Naive thymus-derived CD4-positive, alpha-beta T cell (primary cell): ENCODE results near the gene SULT1B1. TPM values are rescaled to one million over a fixed set of nuclear protein-coding genes. Genes with fewer than 3 reads are reported as not detected.

ENCODE experiments used
- ATAC-seq: fragments of 150-1000 bp; cut with Tn5 transposase; 2 replicates; pipeline ENCODE4 v1.10.0; 2021; ENCODE audit warnings: mild to moderate bottlenecking, moderate library complexity
- CTCF ChIA-PET: fragments of 350-600 bp; sonication (Branson Sonifier 250); formaldehyde crosslinking; loops from one replicate; lab custom pipeline; 2021; ENCODE audit warnings: antibody characterized with exemption; lab: Charles Lee
- POLR2A ChIA-PET: fragments of 350-600 bp; sonication (Branson Sonifier 250); formaldehyde crosslinking; loops from one replicate; lab custom pipeline; 2021; ENCODE audit warnings: antibody characterized with exemption, inconsistent platforms; lab: Charles Lee
- DNase-seq, 9 donors: peaks; one replicate each; pipeline versions ENCODE4 v3.0.0 to v3.0.0-alpha.2; 2020 to 2022; ENCODE audit warnings: mixed read lengths in 1 of 9
- H3K27ac ChIP-seq: one replicate; pipeline ENCODE4 v1.7.0; 2013; ENCODE audit warnings: mild to moderate bottlenecking, low read depth, low read length, moderate library complexity
- H3K27me3 ChIP-seq, 2 donors: one replicate each; pipeline ENCODE4 v1.7.0; 2013; ENCODE audit warnings: low read length in 2 of 2, mild to moderate bottlenecking in 2 of 2, moderate library complexity in 2 of 2; ENCODE audit not compliant: control insufficient read depth in 2 of 2, insufficient read depth in 2 of 2
- H3K36me3 ChIP-seq, 3 experiments: 1 replicate in 2 of 3; 2 replicates in 1 of 3; pipeline ENCODE4 v1.7.0; 2013; ENCODE audit warnings: low read length in 3 of 3, mild to moderate bottlenecking in 3 of 3, moderate library complexity in 1 of 3; ENCODE audit not compliant: insufficient read depth in 3 of 3, control insufficient read depth in 2 of 3
- H3K4me1 ChIP-seq, 2 donors: one replicate each; pipeline ENCODE4 v1.7.0; 2013; ENCODE audit warnings: low read length in 2 of 2, mild to moderate bottlenecking in 2 of 2, moderate library complexity in 1 of 2; ENCODE audit not compliant: control insufficient read depth in 2 of 2, insufficient read depth in 2 of 2
- H3K4me3 ChIP-seq: 2 replicates; pipeline ENCODE4 v1.7.0; 2013; ENCODE audit warnings: mild to moderate bottlenecking, low read length
- H3K9me3 ChIP-seq, 3 experiments: 1 replicate in 2 of 3; 2 replicates in 1 of 3; pipeline ENCODE4 v1.7.0; 2013; ENCODE audit warnings: low read length in 3 of 3; ENCODE audit not compliant: control insufficient read depth in 2 of 3
- H3K27ac Mint-ChIP-seq, 9 donors: one replicate each; pipeline ENCODE4 v1.8.0; 2020 to 2022; ENCODE audit warnings: mixed read lengths in 9 of 9, mild to moderate bottlenecking in 8 of 9, moderate library complexity in 5 of 9, inconsistent platforms in 2 of 9
- H3K27me3 Mint-ChIP-seq, 5 donors: one replicate each; pipeline ENCODE4 v1.8.0; 2021 to 2022; ENCODE audit warnings: mixed read lengths in 5 of 5, mild to moderate bottlenecking in 1 of 5
- H3K36me3 Mint-ChIP-seq, 5 donors: one replicate each; pipeline ENCODE4 v1.8.0; 2020 to 2022; ENCODE audit warnings: mixed read lengths in 5 of 5, mild to moderate bottlenecking in 3 of 5, inconsistent platforms in 1 of 5
- H3K4me1 Mint-ChIP-seq, 7 donors: one replicate each; pipeline ENCODE4 v1.8.0; 2020 to 2022; ENCODE audit warnings: mixed read lengths in 7 of 7, mild to moderate bottlenecking in 3 of 7, inconsistent platforms in 1 of 7
- H3K4me3 Mint-ChIP-seq, 10 donors: one replicate each; pipeline ENCODE4 v1.8.0; 2020 to 2022; ENCODE audit warnings: mild to moderate bottlenecking in 10 of 10, mixed read lengths in 10 of 10, moderate library complexity in 6 of 10, inconsistent platforms in 2 of 10
- H3K9me3 Mint-ChIP-seq, 11 donors: one replicate each; pipeline ENCODE4 v1.8.0; 2020 to 2022; ENCODE audit warnings: mixed read lengths in 11 of 11, mild to moderate bottlenecking in 4 of 11, inconsistent platforms in 1 of 11, moderate library complexity in 1 of 11
- intact Hi-C, 2 donors: fragments of 100-400 bp; cut with micrococcal nuclease; formaldehyde crosslinking; loops; one replicate each; pipeline ENCODE4 v1.15.1; 2023
- polyA plus RNA-seq, 2 donors: library from polyadenylated mRNA; unstranded; fragments of 300-500 nt; fragmentation: Illumina TruSeq; gene quantifications; one replicate each; pipeline ENCODE4 v1.2.3, GENCODE V29; 2021
- total RNA-seq, 6 experiments: library from RNA in 5 of 6; stranded (reverse) in 5 of 6; gene quantifications; 1 replicate in 5 of 6; 2 replicates in 1 of 6; pipeline ENCODE4 v1.2.3 and lab custom pipeline; 2021 to 2026

SULT1B1 gene
- total and polyA plus RNA-seq, 7 experiments from 2014 or later, result 8.2 to 32.0 (median 16.7) TPM

DNA sequence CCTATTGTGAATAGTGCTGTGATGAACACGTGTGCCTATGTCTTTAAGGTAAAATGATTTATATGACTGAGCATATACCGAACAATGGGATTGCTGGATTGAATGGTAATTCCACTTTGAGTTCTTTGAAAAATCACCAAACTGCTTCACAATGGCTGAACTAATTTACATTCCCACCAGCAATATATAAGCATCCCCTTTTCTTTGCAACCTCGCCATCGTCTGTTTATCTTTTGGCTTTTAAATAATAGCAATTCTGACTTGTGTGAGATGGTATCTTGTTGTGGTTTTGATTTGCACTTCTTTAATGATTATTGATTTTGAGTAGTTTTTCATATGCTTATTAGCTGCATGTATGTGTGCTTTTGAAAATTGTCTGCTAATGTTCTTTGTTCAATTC lies 75.6 kb downstream of the SULT1B1 start:
- H3K4me3 ChIP-seq, result no peak overlapping the region
- H3K4me1 ChIP-seq, result no peaks in the 10 kb centered on the region
- H3K27me3 ChIP-seq, result no peaks in the 10 kb centered on the region
- ATAC-seq (no peak), DNase-seq (no peak)
- POLR2A ChIA-PET, result interaction anchor here (0.6 kb wide), 2 partner anchors 116 to 1339 kb away, joined by 3 read pairs; no protein-coding TSS in a partner anchor
- H3K27ac ChIP-seq, result no peak overlapping the region
- CTCF ChIA-PET, result no interaction called here
- no peaks in the 10 kb centered on the region for H3K9me3 ChIP-seq
- H3K4me3 Mint-ChIP-seq, result no peak overlapping the region
- no peaks in the 10 kb centered on the region for H3K27me3 Mint-ChIP-seq
- H3K27ac Mint-ChIP-seq, result no peak overlapping the region
- no peaks in the 10 kb centered on the region for H3K9me3 Mint-ChIP-seq
- intact Hi-C loops, result loop anchor here in 1 of 2 donors (5.0 kb wide), 2 partner anchors 1188 to 1413 kb away; no protein-coding TSS in a partner anchor
- H3K4me1 Mint-ChIP-seq, result peaks cover 0 to 4% (median 3%) of the 10 kb centered on the region in 7 donors
- no peaks in the 10 kb centered on the region for H3K36me3 ChIP-seq
- no peaks in the 10 kb centered on the region for H3K36me3 Mint-ChIP-seq

Other genes with a start within 250 kb of the SULT1B1 start
- not detected for gene UGT2A2, start 121.0 kb downstream of the SULT1B1 start, total RNA-seq
- not detected for gene UGT2A2, start 121.0 kb downstream of the SULT1B1 start, polyA plus RNA-seq
- gene UGT2A1, start 107.4 kb downstream of the SULT1B1 start, total RNA-seq, result not detected
- gene UGT2A1, start 107.4 kb downstream of the SULT1B1 start, polyA plus RNA-seq, result not detected
- not detected for gene SULT1E1, start 99.5 kb upstream of the SULT1B1 start, total RNA-seq
- not detected for gene SULT1E1, start 99.5 kb upstream of the SULT1B1 start, polyA plus RNA-seq
- not detected for gene CSN1S1, start 170.4 kb upstream of the SULT1B1 start, total RNA-seq
- gene CSN1S1, start 170.4 kb upstream of the SULT1B1 start, polyA plus RNA-seq, result not detected
- not detected for gene CSN2, start 205.1 kb upstream of the SULT1B1 start, total RNA-seq
- gene CSN2, start 205.1 kb upstream of the SULT1B1 start, polyA plus RNA-seq, result not detected
- not detected for gene STATH, start 235.3 kb upstream of the SULT1B1 start, total RNA-seq
- not detected for gene STATH, start 235.3 kb upstream of the SULT1B1 start, polyA plus RNA-seq